Loucy (cell line): Measurements from ENCODE around the gene ARID1B.

Experiments used
- CTCF ChIP-seq: fragments of 200-600 bp; sonication (generic); conservative IDR thresholded peaks from 2 replicates; pipeline ENCODE4 v1.5.1; 2014; ENCODE audit warnings: mild to moderate bottlenecking, antibody characterized with exemption, low read length
- EZH2phosphoT487 ChIP-seq: fragments of 200-600 bp; IDR thresholded peaks from 2 replicates; pipeline ENCODE4 v1.6.1; 2018; ENCODE audit warnings: antibody characterized with exemption, mild to moderate bottlenecking, moderate library complexity, borderline replicate concordance

GRCh38 chr6:157185986-157186385 is 408.8 kb downstream of the ARID1B start:
- TF ChIP-seq CTCF (no peak), EZH2phosphoT487 (no peak)
